Stimulated activated CD8-positive, alpha-beta memory T cell treated with anti-CD3 and anti-CD28 coated beads, Interleukin-2, amount 100 ng/mL, for 1 hour (primary cell): ENCODE results near the gene EPN3.

Experiments
- DNase-seq, 2 donors: peaks; one replicate each; pipeline ENCODE4 v3.0.0-alpha.2; 2020; ENCODE audit warnings: low read depth in 2 of 2

EPN3 gene

DNA sequence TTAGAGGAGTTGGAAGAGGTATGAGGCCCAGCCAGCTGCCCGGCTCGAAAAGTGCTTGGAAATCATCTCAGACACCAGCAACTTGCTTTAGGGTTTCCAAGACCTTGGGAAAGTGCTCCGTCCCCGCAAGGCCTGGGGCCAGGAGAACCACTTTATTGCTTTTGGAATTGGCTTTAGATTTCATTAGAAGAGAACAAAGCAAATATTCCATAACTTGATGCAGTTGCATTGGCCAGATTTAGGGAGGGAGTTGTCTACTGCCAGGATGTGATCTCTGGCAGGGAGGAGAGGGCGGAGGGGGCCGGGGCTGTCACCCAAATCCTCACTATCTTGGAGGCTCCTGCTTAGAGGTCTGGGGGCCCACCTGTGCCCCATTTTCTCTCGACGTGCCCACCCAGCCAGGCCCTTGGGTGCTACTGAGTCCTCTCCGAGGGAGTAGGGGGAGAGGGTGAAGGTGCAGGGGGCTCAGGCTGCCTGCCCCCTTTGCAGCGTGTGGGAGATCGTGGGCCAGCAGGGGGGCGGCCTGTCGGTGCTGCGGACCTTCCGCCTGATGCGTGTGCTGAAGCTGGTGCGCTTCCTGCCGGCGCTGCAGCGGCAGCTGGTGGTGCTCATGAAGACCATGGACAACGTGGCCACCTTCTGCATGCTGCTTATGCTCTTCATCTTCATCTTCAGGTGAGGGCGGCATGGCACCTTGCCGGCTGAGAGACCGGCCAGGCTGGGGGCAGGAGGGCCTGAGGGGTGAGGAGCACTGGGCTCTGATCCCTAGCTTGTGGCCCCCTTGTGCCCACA lies 58.6 kb downstream of the EPN3 start:
- DNase-seq: no peak

DNA sequence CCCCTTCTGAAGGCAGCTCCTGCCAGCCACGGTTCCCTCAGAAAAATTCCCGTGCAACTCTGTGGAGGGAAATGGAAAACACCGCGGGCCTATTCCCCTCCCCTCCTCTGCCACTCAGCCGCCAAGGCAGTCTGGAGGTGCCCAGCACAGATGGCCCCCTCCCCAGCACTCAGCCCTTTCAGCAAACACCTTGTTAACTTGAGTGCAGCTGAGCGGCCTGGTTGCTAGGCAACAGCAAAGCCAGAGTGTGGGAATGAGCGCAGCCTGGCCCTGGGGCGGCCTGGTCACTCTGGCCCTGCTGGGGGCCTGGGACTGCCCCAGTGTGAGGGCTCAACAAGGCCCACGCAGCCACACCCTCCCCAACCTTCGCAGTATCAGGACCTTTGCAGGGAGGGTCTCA lies 60.8 kb downstream of the EPN3 start:
- DNase-seq: no peak
